ENCODE results near the gene ABTB2. TPM values are rescaled to one million over a fixed set of nuclear protein-coding genes. Genes with fewer than 3 reads are reported as not detected.

ABTB2 gene
- total RNA-seq, 6 experiments from 2014 or later: 6.0 to 14.9 (median 10.0) TPM

GRCh38 chr11:34173050-34173449, 184.8 kb downstream of the ABTB2 start:
- WGBS (ENCODE audit: insufficient coverage, low coverage, low lambda C conversion rate, missing lambda C conversion rate): no CpG with 5 or more reads among the region's 16 CpGs
- Histone ChIP-seq H3K4me1 (peaks cover 0 to 6% (median 0%) of the 10 kb centered on the region in 4 donors), H3K9me3 (no peaks in the 10 kb centered on the region), H3K4me3 (no peak overlapping the region), H3K36me3 (peaks cover 0 to 10% (median 4%) of the 10 kb centered on the region in 4 donors), H3K27me3 (no peaks in the 10 kb centered on the region), H3K27ac (no peak overlapping the region)
- ATAC-seq: no peak
- DNase-seq: no peak
- intact Hi-C loops (cut with DNase I): loop anchor here in 1 of 2 donors (5.0 kb wide), 1 partner anchor 184 kb away; the partner anchor contains the start of gene ABTB2
- TF ChIP-seq, protein P1, sequence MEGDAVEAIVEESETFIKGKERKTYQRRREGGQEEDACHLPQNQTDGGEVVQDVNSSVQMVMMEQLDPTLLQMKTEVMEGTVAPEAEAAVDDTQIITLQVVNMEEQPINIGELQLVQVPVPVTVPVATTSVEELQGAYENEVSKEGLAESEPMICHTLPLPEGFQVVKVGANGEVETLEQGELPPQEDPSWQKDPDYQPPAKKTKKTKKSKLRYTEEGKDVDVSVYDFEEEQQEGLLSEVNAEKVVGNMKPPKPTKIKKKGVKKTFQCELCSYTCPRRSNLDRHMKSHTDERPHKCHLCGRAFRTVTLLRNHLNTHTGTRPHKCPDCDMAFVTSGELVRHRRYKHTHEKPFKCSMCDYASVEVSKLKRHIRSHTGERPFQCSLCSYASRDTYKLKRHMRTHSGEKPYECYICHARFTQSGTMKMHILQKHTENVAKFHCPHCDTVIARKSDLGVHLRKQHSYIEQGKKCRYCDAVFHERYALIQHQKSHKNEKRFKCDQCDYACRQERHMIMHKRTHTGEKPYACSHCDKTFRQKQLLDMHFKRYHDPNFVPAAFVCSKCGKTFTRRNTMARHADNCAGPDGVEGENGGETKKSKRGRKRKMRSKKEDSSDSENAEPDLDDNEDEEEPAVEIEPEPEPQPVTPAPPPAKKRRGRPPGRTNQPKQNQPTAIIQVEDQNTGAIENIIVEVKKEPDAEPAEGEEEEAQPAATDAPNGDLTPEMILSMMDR (IDR thresholded peaks at IDR 0.05): no peak
- no peak for TF ChIP-seq POLR2A (IDR thresholded peaks at IDR 0.05)

DNA sequence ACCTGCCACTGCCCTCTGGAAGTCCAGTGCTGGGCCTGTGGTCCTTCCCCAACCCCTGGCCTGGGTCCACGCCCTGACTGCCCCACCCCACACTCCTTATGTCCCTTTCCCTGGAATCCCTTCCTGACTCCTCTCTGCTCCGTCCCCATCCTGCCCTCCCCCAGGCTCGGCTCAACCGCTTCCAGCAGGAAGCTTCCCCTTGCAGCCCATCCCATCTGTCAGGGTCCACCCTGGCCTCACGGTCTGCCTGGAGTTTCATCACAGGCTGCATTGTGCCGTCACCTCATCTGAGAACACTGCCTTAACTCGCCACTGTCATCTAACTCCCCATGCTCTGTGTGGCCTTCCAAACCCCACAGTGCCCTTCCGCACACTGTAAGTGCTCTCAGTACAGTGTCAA, 188.1 kb downstream of the ABTB2 start:
- ATAC-seq (no peak), DNase-seq (no peak)
- no peak overlapping the region for H3K27ac ChIP-seq
- H3K36me3 ChIP-seq: peaks cover 0 to 21% (median 10%) of the 10 kb centered on the region in 4 donors
- intact Hi-C loops (cut with DNase I): loop anchor here in 1 of 2 donors (5.0 kb wide), 1 partner anchor 188 kb away; the partner anchor contains the start of gene ABTB2
- H3K9me3 ChIP-seq: no peaks in the 10 kb centered on the region
- H3K4me3 ChIP-seq: no peak overlapping the region
- H3K27me3 ChIP-seq: no peaks in the 10 kb centered on the region
- H3K4me1 ChIP-seq: peaks cover 0 to 4% (median 0%) of the 10 kb centered on the region in 4 donors
- TF ChIP-seq, protein P1 (IDR thresholded peaks at IDR 0.05): no peak
- TF ChIP-seq POLR2A (IDR thresholded peaks at IDR 0.05): no peak
- WGBS (ENCODE audit: insufficient coverage, low coverage, low lambda C conversion rate, missing lambda C conversion rate): 73% methylated on average over 5 of the region's 8 CpGs

DNA sequence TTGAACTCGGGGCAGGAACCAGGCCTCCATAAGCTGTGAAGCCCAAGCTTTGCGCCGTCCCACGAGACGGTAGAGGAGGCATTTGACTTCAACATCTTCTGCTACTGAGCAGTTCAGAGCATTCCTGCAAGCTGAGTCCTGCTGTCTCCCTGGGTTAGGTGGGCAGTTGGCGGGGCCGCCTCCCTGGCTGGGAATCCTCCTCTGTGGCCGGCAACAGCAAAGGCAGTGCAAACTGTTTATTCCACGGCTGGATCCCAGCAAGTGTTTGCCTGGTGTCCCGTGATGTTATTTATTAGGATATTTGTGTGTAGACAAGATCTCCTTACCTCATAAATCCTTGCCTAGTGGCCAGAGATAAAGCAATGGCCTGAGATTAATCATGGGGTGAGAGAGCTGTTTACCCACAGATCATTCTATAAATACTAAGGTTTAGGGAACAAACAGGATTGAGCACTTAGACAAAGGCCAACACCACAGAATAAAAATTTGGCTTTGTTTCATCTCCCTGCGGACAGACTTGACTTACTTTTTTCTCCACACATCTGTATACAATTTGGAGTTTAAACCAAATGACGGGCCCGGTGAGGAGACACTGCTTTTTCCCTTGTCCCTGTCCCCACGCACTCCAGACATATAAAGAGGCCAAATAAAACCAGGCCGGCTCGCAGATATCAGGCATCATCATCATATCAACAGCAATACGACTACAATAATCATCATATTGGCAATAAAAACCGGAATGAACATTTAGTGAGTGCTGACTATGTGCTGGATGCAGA, 189.0 kb downstream of the ABTB2 start:
- WGBS (ENCODE audit: insufficient coverage, low coverage, low lambda C conversion rate, missing lambda C conversion rate): 64% methylated on average over 11 of the region's 18 CpGs
- no peak for ATAC-seq

DNA sequence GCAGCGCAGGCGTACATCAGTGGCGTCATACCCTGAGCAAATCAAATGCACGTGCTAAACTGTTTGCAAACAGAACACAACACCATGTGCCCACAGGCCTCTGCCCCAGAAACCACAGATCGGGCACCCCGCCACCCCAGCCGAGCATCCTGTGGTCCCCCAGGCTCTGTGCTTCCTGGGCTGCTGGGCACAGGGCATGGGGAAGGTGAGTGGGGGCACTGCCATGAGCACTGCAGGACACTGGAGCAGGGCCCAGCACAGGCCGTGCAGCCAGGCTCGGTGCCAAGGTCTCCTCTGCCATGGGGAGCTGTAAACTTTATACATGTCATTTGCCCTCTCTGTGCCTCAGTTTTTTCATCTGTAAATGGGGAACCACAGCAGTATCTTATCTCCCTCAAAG, 189.8 kb downstream of the ABTB2 start:
- intact Hi-C loops (cut with DNase I): no loop called here
- no peaks in the 10 kb centered on the region for H3K27me3 ChIP-seq
- H3K9me3 ChIP-seq: no peaks in the 10 kb centered on the region
- TF ChIP-seq POLR2A (IDR thresholded peaks at IDR 0.05): no peak
- TF ChIP-seq, protein P1 (IDR thresholded peaks at IDR 0.05): no peak
- H3K36me3 ChIP-seq: peaks cover 0 to 24% (median 10%) of the 10 kb centered on the region in 4 donors
- no peak for ATAC-seq
- H3K4me3 ChIP-seq: no peak overlapping the region
- no peak for DNase-seq
- H3K4me1 ChIP-seq: no peaks in the 10 kb centered on the region
- WGBS (ENCODE audit: insufficient coverage, low coverage, low lambda C conversion rate, missing lambda C conversion rate): 46% methylated on average over 2 of the region's 9 CpGs
- no peak overlapping the region for H3K27ac ChIP-seq

More for the DNA sequence above, 189.0 kb downstream of the ABTB2 start:
- intact Hi-C loops (cut with DNase I): no loop called here
- Histone ChIP-seq H3K36me3 (peaks cover 0 to 24% (median 10%) of the 10 kb centered on the region in 4 donors), H3K9me3 (no peaks in the 10 kb centered on the region), H3K4me1 (no peaks in the 10 kb centered on the region), H3K27ac (no peak overlapping the region), H3K27me3 (no peaks in the 10 kb centered on the region), H3K4me3 (no peak overlapping the region)
- TF ChIP-seq, protein P1 (IDR thresholded peaks at IDR 0.05): no peak
- TF ChIP-seq POLR2A (IDR thresholded peaks at IDR 0.05): no peak
- DNase-seq: no peak

Data from right lobe of liver (tissue), 6 donors.